T-helper 2 cell treated with Interferon-gamma antibody and Interleukin-4, amounts not matched to agents 5 μg/mL and 100 μg/mL, for 36 hours (primary cell): ENCODE measurements around the gene CAMKK2.
"Not testable (repeated sequence)": the region's sequence is repeated elsewhere in the genome, so short reads cannot be mapped to it uniquely, and the experiment has no call there.

Source experiments
- DNase-seq: peaks from one replicate; pipeline ENCODE4 v3.0.0; 2021; ENCODE audit warnings: low spot score
- H3K27ac Mint-ChIP-seq: one replicate; pipeline ENCODE4 v1.8.0; 2021; ENCODE audit warnings: mild to moderate bottlenecking, mixed read lengths
- H3K27me3 Mint-ChIP-seq: one replicate; pipeline ENCODE4 v1.8.0; 2021; ENCODE audit warnings: low read depth, mixed read lengths
- H3K36me3 Mint-ChIP-seq: one replicate; pipeline ENCODE4 v1.8.0; 2021; ENCODE audit warnings: low read depth, mixed read lengths
- H3K4me1 Mint-ChIP-seq: one replicate; pipeline ENCODE4 v1.8.0; 2021; ENCODE audit warnings: low read depth, mixed read lengths
- H3K4me3 Mint-ChIP-seq: one replicate; pipeline ENCODE4 v1.8.0; 2022; ENCODE audit warnings: mild to moderate bottlenecking, moderate library complexity, mixed read lengths
- H3K9me3 Mint-ChIP-seq: one replicate; pipeline ENCODE4 v1.8.0; 2021; ENCODE audit warnings: mixed read lengths

The CAMKK2 gene

GRCh38 chr12:121293603-121294002 lies 2.9 kb downstream of the CAMKK2 start:
- H3K27me3 Mint-ChIP-seq: no peaks in the 10 kb centered on the region
- H3K4me1 Mint-ChIP-seq: peaks cover 21% of the 10 kb centered on the region
- H3K27ac Mint-ChIP-seq: peak overlapping the region; percentile 26
- H3K36me3 Mint-ChIP-seq: peaks cover 13% of the 10 kb centered on the region
- no peak for DNase-seq
- no peak overlapping the region for H3K4me3 Mint-ChIP-seq
- H3K9me3 Mint-ChIP-seq: no peaks in the 10 kb centered on the region

DNA sequence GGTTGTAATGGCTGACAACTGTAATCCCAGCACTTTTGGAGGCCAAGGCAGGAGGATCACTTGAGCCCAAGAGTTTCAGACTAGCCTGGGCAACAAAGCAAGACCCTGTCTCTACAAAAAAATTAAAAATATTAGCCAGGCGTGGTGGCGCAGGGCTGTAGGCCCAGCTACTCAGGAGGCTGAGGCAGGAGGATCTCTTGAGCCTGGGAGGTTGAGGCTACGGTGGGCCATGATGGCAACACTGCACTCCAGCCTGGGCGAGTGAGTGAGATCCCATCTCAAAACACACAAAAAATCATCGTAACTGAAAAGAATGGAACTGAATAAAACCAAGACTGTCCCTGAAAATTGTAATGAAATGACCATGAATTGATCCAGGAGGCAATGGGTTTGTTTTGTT lies 6.1 kb downstream of the CAMKK2 start:
- Mint-ChIP-seq H3K9me3 (no peaks in the 10 kb centered on the region), H3K27ac (no peak overlapping the region), H3K36me3 (peaks cover 13% of the 10 kb centered on the region), H3K27me3 (no peaks in the 10 kb centered on the region), H3K4me3 (no peak overlapping the region), H3K4me1 (peaks cover 14% of the 10 kb centered on the region)
- no peak for DNase-seq

DNA sequence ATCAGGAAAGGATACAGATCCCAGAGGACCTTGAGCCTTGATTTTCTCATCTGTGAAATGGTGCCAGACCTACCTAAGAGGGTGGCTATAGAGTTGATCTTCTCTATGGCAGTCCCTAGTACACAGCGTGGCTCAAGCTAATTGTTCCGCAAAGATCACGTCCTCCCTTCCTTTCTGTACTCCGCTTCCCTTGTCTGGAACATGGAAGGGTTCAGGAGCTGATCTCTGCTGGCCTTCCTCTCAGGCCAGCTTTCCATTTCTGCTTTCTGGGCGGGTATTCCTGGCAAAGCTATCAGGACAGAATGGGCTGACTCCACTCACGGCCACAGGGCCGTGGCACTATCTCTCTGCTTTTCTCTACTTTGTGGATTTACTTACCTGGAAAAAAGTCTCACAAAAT lies 6.5 kb downstream of the CAMKK2 start:
- Mint-ChIP-seq H3K4me3 (no peak overlapping the region), H3K27ac (no peak overlapping the region), H3K27me3 (no peaks in the 10 kb centered on the region), H3K4me1 (peaks cover 11% of the 10 kb centered on the region), H3K36me3 (peaks cover 13% of the 10 kb centered on the region), H3K9me3 (no peaks in the 10 kb centered on the region)
- no peak for DNase-seq

DNA sequence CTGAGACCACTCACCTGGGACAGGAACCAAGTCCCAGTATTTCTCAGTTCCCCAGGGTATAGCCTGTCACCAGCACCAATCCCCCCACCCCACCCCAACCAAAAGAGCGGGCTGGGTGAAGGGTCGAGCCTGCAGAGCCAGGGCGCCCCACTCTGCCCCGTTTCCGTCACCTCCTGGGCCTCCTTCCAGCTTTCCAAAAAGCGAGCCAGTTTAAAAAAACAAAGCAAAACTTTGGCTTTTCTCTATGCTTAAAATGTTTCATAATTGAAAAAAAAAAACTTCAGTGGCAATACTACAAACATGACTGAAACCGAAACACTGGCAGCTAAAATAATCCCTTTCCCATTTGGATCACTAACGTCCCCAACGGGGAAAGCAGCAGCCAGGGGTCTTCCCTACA lies 7.5 kb downstream of the CAMKK2 start:
- no peak overlapping the region for H3K4me3 Mint-ChIP-seq

GRCh38 chr12:121288158-121288845 lies 8.2 kb downstream of the CAMKK2 start:
- Mint-ChIP-seq H3K9me3 (no peaks in the 10 kb centered on the region), H3K27me3 (no peaks in the 10 kb centered on the region), H3K27ac (no peak overlapping the region), H3K4me1 (peaks cover 5% of the 10 kb centered on the region), H3K4me3 (no peak overlapping the region), H3K36me3 (peaks cover 11% of the 10 kb centered on the region)
- DNase-seq: no peak

More for the DNA sequence above, 7.5 kb downstream of the CAMKK2 start:
- Mint-ChIP-seq H3K36me3 (peaks cover 11% of the 10 kb centered on the region), H3K27ac (no peak overlapping the region), H3K9me3 (no peaks in the 10 kb centered on the region), H3K27me3 (no peaks in the 10 kb centered on the region), H3K4me1 (peaks cover 9% of the 10 kb centered on the region)
- no peak for DNase-seq

GRCh38 chr12:121287267-121287954 lies 9.1 kb downstream of the CAMKK2 start:
- Mint-ChIP-seq H3K4me1 (peaks cover 4% of the 10 kb centered on the region), H3K27me3 (no peaks in the 10 kb centered on the region), H3K4me3 (no peak overlapping the region), H3K36me3 (peaks cover 10% of the 10 kb centered on the region), H3K9me3 (no peaks in the 10 kb centered on the region), H3K27ac (no peak overlapping the region)
- DNase-seq: no peak

DNA sequence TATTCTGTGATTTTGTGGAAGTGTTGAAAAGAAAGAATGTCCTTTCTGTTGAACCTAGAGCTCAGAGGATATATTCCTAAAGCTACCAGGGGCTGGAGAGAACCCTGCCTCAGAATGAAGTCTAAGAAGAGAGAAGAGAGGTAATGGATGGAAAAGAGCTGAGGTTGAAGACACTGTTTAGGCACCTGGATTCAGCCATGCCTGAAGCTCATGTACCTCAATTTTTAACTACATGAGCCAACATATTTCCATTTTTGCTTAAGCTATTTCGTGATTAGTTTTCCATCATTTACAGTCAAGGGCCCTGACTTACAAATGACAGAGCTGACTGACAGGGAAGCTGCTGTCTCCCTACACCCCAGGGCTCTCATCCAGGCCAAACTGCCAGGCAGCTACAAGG lies 10.7 kb downstream of the CAMKK2 start:
- Mint-ChIP-seq H3K4me1 (no peaks in the 10 kb centered on the region), H3K9me3 (no peaks in the 10 kb centered on the region), H3K27ac (no peak overlapping the region), H3K4me3 (no peak overlapping the region), H3K27me3 (no peaks in the 10 kb centered on the region), H3K36me3 (peaks cover 5% of the 10 kb centered on the region)
- no peak for DNase-seq

GRCh38 chr12:121284551-121285390 lies 11.7 kb downstream of the CAMKK2 start:
- Mint-ChIP-seq H3K9me3 (no peaks in the 10 kb centered on the region), H3K4me3 (no peak overlapping the region), H3K27ac (no peak overlapping the region), H3K36me3 (peaks cover 2% of the 10 kb centered on the region), H3K4me1 (no peaks in the 10 kb centered on the region), H3K27me3 (no peaks in the 10 kb centered on the region)
- DNase-seq: no peak

DNA sequence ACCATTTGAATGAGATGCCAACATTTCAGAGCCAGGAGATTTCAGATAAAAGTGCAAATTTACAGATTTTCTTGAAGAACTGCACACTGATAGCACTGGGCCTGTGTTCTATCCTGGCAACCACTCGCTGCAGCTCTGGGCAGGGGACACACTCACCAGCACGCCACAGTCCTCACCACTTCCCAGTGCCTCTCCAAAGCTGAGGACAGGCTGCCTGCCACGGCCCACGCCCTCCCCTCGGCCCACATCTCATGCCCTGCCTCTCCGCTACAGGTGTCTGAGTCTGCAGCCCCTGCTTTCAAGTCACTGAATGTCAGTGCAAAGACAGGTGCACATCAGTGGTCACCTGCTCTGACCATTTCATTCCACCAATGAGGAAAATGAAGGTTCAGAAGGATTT lies 12.7 kb downstream of the CAMKK2 start:
- no peak for DNase-seq
- H3K4me1 Mint-ChIP-seq: no peaks in the 10 kb centered on the region
- no peaks in the 10 kb centered on the region for H3K9me3 Mint-ChIP-seq
- no peaks in the 10 kb centered on the region for H3K27me3 Mint-ChIP-seq
- H3K27ac Mint-ChIP-seq: no peak overlapping the region
- H3K4me3 Mint-ChIP-seq: no peak overlapping the region
- H3K36me3 Mint-ChIP-seq: peaks cover 2% of the 10 kb centered on the region

GRCh38 chr12:121283388-121283787 lies 13.1 kb downstream of the CAMKK2 start:
- Mint-ChIP-seq H3K27ac (no peak overlapping the region), H3K27me3 (no peaks in the 10 kb centered on the region), H3K9me3 (no peaks in the 10 kb centered on the region), H3K4me3 (no peak overlapping the region), H3K36me3 (peaks cover 2% of the 10 kb centered on the region), H3K4me1 (no peaks in the 10 kb centered on the region)
- DNase-seq: no peak

DNA sequence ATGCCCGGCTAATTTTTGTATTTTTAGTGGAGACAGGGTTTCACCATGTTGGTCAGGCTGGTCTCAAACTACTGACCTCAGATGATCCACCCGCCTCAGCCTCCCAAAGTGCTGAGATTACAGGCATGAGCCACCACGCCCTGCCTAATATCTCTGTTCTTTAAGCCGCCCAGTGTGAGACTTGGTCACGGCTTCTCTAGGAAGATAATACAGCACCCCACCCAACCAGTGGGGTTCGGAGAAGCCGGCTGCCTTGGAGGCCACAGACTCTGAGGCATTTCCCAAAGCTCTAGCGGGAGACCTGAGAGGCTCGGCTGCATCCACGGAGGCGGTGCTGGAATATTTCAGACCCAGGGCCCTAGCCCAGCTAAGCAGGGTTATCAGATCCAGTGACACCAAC lies 13.6 kb downstream of the CAMKK2 start:
- H3K27ac Mint-ChIP-seq: not testable (repeated sequence)

GRCh38 chr12:121282072-121282742 lies 14.3 kb downstream of the CAMKK2 start:
- Mint-ChIP-seq H3K36me3 (peaks cover 5% of the 10 kb centered on the region), H3K9me3 (no peaks in the 10 kb centered on the region), H3K27ac (no peak overlapping the region), H3K4me1 (no peaks in the 10 kb centered on the region), H3K4me3 (no peak overlapping the region), H3K27me3 (no peaks in the 10 kb centered on the region)
- DNase-seq: no peak

More for the DNA sequence above, 13.6 kb downstream of the CAMKK2 start:
- H3K4me3 Mint-ChIP-seq, H3K36me3 Mint-ChIP-seq, H3K9me3 Mint-ChIP-seq, H3K27me3 Mint-ChIP-seq, DNase-seq, H3K4me1 Mint-ChIP-seq: not testable (repeated sequence)

DNA sequence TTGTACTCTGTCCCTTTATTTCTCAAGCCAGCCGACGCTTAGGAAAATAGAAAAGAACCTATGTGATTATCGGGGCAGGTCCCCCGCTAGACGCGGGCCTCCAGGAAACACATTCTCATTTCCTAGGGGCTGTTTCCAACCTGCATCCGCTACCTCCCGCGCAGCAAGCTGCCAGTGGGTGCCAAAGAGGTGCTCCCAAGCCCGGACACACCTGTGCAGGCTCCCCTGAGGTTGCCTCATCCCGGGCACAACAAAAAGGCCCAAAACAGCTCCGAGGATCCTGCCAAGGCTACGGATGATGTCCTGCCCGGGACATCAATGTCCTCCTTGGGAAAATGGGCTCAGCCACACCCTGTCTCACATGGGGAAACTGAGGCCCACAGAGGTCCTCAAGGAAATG lies 15.4 kb downstream of the CAMKK2 start:
- H3K27me3 Mint-ChIP-seq, DNase-seq, H3K9me3 Mint-ChIP-seq, H3K27ac Mint-ChIP-seq, H3K4me3 Mint-ChIP-seq, H3K36me3 Mint-ChIP-seq, H3K4me1 Mint-ChIP-seq: not testable (repeated sequence)

DNA sequence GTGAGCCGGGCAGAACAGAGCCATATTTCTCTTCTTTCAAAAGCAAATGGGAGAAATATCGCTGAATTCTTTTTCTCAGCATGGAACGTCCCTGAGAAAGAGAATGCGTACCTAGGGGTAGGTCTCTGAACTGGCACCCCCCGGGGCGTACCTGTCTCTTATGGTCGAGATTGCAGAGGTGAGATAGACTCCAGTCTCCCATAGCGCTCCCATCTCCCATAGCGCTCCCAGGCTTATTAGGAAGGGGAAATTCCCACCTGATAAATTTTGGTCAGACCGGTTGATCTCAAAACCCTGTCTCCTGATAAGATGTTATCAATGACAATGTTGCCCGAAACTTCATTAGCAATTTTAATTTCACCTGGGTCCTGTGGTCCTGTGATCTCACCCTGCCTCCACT lies 16.0 kb downstream of the CAMKK2 start:
- not testable (repeated sequence) for DNase-seq, H3K4me3 Mint-ChIP-seq, H3K27me3 Mint-ChIP-seq, H3K36me3 Mint-ChIP-seq, H3K9me3 Mint-ChIP-seq, H3K27ac Mint-ChIP-seq, H3K4me1 Mint-ChIP-seq
